NOMO-1 (cell line): ENCODE data around the gene UFSP1.

ENCODE experiments used
- DNase-seq, 2 experiments: peaks; one replicate each; lab custom pipeline; 2025; ENCODE audit not compliant: unreplicated experiment in 2 of 2; lab: John Stamatoyannopoulos, UW

The UFSP1 gene

GRCh38 chr7:100895956-100896731 lies 6.6 kb upstream of the UFSP1 start:
- peak; percentile 39 to 43 for DNase-seq

DNA sequence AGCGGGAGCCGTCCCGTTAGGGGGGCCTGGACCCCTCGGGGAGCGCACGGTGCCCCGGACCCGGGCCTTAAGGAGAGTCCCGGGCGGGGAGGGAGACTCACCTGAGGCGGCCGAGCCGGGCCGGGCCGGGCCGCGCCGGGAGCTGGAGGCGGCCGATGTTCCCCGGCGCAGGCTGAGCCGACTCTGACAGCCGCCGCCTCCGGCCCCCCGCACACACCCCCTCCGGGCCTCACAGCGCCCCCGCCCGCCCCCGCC lies 6.1 kb upstream of the UFSP1 start, which contains the start of gene ACHE:
ACHE (minus strand) TSS at position 188 of the 255 bp plus-strand sequence. CDS start 1,656 bp downstream, outside the sequence.
- DNase-seq, result no peak

DNA sequence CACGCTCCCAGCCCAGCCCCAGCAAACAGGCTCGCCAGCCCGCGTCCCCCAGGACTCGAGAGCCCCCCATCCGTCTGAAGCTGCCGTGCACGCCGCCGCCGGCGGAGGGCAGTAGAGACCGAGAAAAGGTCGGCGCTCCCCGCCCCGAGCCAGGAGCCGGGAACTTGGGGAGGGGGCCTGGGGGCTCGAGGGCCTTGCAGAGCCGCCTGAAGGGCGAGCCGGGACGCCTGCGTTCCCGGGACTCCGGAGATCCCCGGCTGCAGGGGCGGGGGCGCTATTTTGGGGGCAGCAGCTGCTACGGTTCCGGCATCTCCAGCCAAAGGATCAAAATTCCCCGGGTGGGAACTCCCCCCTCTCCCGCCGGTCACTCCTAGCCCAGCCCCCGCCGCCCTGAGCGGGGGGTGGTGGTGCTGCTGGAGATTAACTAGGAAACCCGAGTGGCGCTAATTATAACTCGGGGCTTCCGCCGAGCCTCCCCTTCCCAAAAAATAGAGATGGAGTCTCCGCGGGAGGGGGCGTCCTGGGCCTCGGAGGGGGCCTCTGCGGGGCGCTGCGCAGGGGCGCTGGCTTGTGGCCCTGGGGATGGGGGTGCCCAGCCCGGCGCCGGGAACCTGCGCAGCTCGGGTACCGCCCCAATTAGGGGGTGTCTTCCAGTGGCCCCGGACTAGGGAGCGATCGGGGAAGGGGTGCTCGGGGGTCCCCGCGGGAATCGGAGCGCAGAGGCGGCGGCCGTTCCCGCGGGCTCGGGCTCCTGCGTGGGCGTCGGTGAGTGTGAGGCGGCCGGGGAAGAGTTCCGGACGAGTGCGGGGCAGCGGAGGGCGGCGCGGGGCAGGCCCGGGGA lies 5.6 kb upstream of the UFSP1 start:
- peak in 1 of 2 experiments; percentile 21 for DNase-seq

DNA sequence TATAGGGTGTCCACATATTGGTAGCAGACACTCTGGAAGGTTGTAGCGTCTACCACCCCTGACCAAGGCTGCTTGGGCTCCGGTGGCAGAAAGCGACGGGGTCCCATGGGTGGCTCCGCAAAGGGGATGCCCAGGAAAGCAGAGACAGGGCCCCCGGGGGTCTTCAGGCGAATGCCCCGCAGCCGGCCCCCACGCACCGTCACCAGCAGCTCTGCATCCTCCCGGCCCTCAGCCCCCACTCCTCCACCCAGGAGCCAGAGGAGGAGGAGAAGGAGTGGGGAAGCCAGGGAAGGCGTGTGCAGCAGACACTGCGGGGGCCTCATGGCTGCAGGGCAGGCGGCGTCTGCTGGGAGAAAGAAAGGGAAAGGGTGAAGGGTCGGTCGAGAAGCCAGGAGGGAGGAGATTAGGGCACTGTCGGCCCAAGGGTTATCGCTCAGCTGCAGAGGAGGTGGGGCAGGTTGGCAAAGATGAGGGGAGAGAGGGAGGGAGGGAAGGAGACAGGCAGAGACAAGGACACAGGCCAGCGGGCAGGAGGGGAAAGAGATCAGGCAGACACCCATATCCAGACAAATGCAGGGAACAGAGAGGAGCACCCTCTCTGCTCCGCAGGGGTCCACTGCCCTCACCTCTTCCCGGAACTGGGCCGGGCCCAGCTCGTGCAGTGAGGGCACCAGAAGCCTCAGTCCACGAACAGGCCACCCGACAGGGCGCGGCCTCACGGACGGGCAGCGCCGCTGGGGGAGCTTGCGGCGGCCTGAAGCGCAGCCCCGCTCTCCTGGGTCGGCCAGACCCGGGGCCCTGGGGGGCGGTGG lies 4.6 kb upstream of the UFSP1 start:
- no peak for DNase-seq

- DNase-seq, result no peak
Observed at GRCh38 chr7:100893318-100893895, 3.9 kb upstream of the UFSP1 start.

- no peak for DNase-seq
Observed at GRCh38 chr7:100892364-100893317, 3.1 kb upstream of the UFSP1 start.

DNA sequence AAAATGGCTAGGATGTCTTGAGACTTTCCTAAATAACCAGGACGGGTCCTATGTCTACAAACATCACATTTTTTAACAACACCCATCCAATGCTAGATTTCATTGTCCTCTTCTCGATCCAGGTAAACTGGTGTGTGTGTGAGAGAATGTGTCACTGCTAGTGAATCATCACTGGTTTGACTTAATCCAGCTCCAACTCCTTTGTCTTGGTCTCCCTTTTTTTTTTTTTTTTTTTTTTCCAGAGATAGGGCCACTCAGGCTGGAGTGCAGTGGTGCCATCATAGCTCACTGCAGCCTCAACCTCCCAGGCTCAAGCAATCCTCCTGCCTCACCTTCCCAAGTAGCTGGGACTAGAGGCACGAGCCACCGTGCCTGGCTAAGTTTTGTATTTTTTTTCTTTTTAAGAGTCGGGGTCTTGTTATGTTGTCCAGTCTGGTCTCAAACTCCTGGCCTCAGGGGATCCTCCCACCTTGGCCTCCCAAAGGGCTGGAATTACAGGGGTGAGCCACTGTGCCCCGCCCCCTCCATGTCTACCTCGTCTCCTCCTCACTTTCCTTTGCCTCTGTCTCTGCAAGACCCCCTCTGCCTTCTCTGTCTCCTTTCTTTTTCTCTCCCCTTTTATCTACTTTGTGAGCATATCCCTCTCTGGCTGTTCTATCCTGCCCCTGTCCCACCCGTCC lies 2.2 kb upstream of the UFSP1 start:
- DNase-seq, result no peak

DNA sequence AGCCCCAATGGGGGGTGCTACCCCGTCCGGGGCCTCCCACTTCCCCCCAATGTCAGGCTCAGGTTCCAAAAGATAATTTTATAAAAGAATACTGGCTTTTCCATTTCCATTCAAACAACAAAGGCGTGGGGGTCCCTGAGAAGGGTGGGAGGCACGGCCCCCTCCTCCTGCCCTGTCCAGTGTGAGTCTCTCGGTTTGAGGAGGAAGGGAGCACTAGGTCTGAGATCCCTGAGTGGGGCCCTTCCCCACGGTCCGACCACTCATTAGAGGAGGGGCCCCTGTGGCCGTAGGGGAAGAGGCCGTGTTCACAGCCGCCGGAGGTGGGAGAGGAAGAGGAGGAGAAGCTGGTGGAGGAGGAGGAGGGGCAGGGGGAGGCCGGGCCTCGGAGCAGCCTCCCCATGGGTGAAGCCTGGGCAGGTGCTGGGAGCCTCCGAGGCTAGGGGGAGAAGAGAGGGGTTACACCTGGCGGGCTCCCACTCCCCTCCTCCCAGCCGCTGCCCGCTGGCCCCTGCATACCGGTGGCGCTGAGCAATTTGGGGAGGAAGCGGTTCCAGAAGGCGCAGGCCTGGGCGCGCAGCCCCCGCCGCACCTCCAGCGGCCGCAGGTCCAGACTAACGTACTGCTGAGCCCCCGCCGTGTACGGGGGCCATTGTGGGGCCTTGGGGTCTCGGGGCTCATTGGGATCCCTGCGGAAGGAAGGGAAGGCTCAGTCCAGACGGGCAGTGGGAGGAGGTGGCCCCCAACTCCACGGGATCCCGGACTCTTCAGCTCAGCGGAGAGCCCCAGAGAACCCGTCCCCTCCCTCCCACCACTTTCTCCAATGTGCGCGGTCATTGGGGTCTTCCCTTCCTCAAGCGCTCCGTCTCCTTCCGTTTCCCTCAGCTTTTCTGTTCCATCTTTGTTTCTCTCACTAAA lies 1.4 kb upstream of the UFSP1 start:
- DNase-seq, result no peak

DNA sequence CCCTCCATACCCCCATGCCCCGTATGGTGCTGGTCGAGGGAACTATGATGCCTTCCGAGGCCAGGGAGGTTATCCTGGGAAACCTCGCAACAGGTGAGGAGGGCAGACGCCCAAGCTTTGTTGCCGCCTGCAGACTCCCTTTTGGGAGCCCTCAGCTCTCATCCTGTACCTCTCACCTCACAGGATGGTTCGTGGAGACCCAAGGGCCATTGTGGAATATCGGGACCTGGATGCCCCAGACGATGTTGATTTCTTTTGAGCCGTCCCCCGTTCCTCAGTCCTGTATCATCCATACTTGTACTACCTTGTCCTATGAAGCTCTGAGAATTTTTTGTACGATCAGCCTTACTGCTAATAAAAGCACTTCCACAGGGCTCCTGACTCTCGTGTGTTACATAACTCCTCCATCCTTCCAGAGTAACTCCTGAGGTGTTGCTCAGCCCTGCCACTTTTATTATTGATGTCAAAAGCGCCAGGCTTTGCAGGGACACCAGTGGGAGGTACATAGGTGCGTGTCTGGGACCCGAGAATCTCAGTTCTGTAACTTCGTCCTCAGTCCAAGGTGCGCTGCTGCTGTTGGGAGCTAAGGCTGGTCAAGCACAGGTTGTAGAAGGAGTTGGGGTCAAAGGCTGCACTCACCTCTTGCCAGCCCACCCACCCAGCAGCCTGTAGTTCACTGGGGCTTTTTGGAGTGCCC lies 1.1 kb downstream of the UFSP1 start:
- no peak for DNase-seq

DNA sequence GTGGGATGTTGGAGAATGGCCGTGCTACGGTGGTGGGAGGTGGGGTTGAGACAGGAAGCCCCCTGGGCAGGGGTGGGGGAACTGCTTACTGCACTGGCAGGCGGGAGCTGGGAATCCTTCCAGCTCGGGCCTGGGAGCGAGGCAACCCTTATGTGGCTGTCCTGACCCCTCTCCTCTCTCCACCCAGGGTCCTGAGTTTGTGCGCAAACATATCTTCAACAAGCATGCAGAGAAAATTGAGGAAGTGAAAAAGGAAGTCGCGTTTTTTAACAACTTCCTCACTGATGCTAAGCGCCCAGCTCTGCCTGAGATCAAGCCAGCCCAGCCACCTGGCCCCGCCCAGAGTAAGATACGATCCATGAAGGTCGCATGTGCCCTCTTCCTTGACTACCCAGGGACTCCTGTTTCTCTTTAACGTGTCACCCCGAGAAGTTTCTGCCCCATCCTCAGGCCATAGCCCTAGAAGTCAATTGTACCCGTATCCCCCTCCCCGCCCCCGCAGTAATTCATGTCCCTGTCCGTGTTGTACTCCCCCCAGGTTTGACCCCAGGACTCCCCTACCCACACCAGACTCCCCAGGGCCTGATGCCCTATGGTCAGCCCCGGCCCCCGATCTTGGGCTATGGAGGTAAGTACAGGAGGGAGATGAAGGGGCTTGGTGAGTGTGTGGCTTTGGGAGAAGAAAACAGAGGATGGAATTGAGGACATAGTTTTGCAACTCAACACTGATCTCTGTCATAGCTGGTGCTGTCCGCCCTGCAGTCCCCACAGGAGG lies 1.8 kb downstream of the UFSP1 start:
- peak; percentile 96 to 97 for DNase-seq

DNA sequence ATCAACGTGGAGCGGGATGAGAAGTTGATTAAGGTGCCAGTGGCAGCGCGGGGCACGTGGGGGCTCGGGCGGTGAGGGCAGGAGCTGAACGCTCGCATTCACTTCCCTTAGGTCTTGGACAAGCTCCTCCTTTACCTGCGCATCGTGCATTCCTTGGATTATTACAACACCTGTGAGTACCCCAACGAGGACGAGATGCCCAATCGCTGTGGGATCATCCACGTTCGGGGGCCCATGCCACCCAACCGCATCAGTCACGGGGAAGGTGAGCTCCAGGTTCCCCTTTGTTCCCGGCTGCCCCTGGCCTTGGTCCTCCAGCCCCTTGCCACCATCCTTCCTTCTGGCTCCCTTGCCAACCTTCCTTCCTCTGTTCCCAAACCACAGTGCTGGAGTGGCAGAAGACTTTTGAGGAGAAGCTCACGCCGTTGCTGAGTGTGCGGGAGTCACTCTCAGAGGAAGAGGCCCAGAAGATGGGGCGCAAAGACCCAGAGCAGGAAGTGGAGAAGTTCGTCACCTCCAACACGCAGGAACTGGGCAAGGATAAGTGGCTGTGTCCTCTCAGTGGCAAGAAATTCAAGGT lies 2.5 kb downstream of the UFSP1 start:
- peak; percentile 71 to 76 for DNase-seq

GRCh38 chr7:100886142-100886935 lies 3.2 kb downstream of the UFSP1 start:
- DNase-seq, result no peak

DNA sequence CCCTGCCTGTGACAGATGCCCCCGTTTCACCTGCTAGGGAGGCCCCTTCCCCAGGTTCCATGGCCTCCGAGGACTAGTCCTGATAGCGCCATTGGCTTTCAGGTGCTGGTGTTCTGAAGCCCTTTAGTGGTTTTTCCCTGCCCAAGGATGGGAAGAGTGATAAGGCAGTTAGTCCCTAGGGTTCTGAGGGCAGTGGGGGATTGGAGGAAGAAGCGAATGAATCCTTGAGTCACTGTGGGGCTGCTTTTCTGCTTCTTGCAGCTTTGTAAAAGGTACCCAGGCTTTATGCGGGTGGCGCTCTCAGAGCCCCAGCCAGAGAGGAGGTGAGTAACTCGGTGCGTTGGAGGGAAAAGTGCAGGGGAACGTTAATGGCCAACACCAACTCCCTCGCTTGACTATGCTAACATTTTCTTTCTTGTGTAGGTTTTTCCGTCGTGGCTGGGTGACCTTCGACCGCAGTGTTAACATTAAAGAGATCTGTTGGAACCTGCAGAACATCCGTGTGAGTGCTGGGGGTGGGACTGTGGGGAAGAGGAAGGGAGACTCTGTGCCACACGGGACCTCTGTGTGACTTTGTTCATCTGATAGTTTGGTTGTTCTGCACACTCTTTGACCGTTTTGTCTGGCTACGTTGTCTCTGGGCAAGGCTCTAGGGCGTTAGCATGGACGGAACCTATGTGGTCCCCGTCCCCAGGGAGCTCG lies 3.9 kb downstream of the UFSP1 start:
- no peak for DNase-seq

DNA sequence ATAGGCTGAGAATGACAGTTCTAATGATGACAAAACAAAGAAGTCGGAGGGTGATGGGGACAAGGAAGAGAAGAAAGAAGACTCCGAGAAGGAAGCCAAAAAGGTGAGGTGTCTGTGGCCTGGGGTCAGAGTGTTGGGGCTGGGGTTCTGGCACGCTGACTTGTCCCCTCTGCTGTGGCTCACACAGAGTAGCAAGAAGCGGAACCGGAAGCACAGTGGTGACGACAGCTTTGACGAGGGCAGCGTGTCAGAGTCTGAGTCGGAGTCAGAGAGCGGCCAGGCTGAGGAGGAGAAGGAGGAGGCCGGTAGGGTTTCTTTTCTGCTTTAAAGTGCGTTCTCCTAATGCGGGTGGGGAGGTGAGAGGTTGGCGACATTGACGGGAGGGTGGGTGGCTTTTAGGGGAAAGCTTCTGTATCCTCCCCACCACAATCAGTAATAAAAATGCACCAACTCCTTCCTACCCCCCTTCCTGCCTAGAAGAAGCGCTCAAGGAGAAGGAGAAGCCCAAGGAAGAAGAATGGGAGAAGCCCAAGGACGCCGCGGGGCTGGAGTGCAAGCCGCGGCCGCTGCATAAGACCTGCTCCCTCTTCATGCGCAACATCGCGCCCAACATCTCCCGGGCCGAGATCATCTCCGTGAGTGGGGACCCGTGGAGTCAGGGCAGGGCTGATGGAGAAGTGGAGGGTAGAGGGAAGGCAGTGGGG lies 4.6 kb downstream of the UFSP1 start:
- peak; percentile 47 to 80 for DNase-seq
